ENCODE results near the gene RCBTB2. TPM values are rescaled to one million over a fixed set of nuclear protein-coding genes. Genes with fewer than 3 reads are reported as not detected.

Gene RCBTB2
- polyA plus RNA-seq, 3 donors, result 55.5 to 100 (median 64.4) TPM

DNA sequence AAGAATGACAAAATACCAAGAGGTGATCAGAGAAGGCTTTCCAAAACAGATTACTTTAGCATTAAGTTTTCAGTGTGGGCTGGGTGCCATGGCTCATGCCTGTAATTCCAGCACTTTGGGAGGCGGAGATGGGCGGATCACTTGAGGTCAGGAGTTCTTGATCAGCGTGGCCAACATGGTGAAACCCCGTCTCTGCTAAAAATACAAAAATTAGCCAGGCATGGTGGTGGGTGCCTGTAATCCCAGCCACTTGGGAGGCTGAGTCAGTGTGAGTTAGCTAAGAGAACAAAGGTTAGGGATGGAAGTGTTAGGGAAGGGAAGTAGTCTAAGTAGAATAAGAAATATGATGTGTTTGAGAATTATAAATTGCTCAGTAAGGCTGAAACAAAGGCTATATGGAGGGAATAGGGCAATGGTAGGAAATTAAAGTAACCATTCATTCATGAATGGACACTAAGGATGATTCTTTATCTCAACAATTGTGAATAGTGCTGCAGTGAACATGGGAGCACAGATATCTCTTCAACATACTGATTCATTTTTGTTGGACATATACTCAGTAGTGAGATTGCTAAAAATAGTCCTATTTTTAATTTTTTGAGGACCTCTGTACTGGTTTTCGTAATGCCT lies 3.9 kb upstream of the RCBTB2 start:
- Mint-ChIP-seq H3K36me3 (peaks cover 8 to 11% of the 10 kb centered on the region in 2 donors), H3K4me3 (no peak overlapping the region), H3K27ac (peak overlapping the region in 6 of 7 donors; percentile 19 to 95 (median 60)), H3K27me3 (ENCODE audit: low read depth in 3 of 3) (peaks cover 0 to 2% (median 2%) of the 10 kb centered on the region in 3 donors), H3K9me3 (peaks cover 3 to 18% (median 12%) of the 10 kb centered on the region in 7 donors), H3K4me1 (peaks cover 46% of the 10 kb centered on the region)
- H3K36me3 ChIP-seq (replicated peaks in 1 of 2; ENCODE audit: control insufficient read depth in 1 of 2, insufficient read depth in 2 of 2, low read length in 2 of 2), result no peaks in the 10 kb centered on the region
- 93% methylated on average over 4 of the region's 5 CpGs for WGBS (ENCODE audit: insufficient coverage)
- peaks cover 44 to 50% of the 10 kb centered on the region in 2 donors for H3K4me1 ChIP-seq (ENCODE audit: control insufficient read depth in 1 of 2, insufficient read depth in 2 of 2, low read length in 2 of 2)
- H2AFZ ChIP-seq (ENCODE audit: insufficient read depth, low read depth, low read length, poor library complexity, severe bottlenecking), result no peak overlapping the region
- intact Hi-C loops (cut with micrococcal nuclease), result loop anchor here in 1 of 2 donors (10.0 kb wide), 1 partner anchor 212 kb away; no protein-coding TSS in a partner anchor
- peaks cover 0 to 3% of the 10 kb centered on the region in 2 donors for H3K9me3 ChIP-seq (replicated peaks in 1 of 2; ENCODE audit: control insufficient read depth in 1 of 2, insufficient read depth in 1 of 2, low read length in 2 of 2)
- no peak overlapping the region for H3K9ac ChIP-seq (ENCODE audit: insufficient read depth, low read length, poor library complexity, severe bottlenecking)
- H3K27me3 ChIP-seq (ENCODE audit: control insufficient read depth in 2 of 2, insufficient read depth in 2 of 2, low read length in 2 of 2), result no peaks in the 10 kb centered on the region
- no peak for DNase-seq
- no peaks in the 10 kb centered on the region for H4K20me1 ChIP-seq (ENCODE audit: insufficient read depth, low read length)
- peak overlapping the region; percentile 22 to 97 for H3K27ac ChIP-seq (ENCODE audit: low read depth in 1 of 2, low read length in 2 of 2)
- TF ChIP-seq, protein P1, sequence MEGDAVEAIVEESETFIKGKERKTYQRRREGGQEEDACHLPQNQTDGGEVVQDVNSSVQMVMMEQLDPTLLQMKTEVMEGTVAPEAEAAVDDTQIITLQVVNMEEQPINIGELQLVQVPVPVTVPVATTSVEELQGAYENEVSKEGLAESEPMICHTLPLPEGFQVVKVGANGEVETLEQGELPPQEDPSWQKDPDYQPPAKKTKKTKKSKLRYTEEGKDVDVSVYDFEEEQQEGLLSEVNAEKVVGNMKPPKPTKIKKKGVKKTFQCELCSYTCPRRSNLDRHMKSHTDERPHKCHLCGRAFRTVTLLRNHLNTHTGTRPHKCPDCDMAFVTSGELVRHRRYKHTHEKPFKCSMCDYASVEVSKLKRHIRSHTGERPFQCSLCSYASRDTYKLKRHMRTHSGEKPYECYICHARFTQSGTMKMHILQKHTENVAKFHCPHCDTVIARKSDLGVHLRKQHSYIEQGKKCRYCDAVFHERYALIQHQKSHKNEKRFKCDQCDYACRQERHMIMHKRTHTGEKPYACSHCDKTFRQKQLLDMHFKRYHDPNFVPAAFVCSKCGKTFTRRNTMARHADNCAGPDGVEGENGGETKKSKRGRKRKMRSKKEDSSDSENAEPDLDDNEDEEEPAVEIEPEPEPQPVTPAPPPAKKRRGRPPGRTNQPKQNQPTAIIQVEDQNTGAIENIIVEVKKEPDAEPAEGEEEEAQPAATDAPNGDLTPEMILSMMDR (IDR thresholded peaks at IDR 0.05), result no peak
- no peak overlapping the region for H3K4me2 ChIP-seq (replicated peaks; ENCODE audit: extremely low read depth, low read length, poor library complexity, severe bottlenecking)
- peaks cover 14% of the 10 kb centered on the region for H3K79me2 ChIP-seq (ENCODE audit: insufficient read depth, low read length)
- H3K4me3 ChIP-seq (replicated peaks in 1 of 3; ENCODE audit: low read depth in 2 of 3, low read length in 3 of 3), result peak overlapping the region in 1 of 3 experiments; percentile 88

DNA sequence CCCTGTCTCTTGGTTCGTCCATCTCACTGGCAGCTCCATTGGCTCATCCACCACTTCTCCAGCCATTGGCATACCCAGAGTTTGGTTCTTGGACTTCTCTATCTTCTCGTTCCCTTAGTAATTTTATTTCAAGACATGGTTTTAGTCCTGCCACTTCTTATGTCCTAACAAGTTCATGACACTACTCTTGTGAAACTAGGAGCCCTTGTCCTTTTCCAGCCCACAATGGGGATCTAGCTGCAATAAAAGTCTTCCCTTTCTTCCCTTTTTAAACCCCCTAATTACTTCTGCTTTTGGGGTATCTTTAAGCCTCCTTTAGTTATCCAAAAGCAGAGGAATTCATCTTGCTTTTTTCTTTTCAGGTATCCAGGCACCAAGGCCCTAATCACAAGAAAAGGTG lies 2.9 kb upstream of the RCBTB2 start:
- Mint-ChIP-seq H3K4me3 (peak overlapping the region; percentile 17 to 61), H3K36me3 (peaks cover 14 to 17% of the 10 kb centered on the region in 2 donors), H3K4me1 (peaks cover 56% of the 10 kb centered on the region), H3K27ac (peak overlapping the region; percentile 75 to 95 (median 91)), H3K27me3 (ENCODE audit: low read depth in 3 of 3) (peaks cover 0 to 2% (median 2%) of the 10 kb centered on the region in 3 donors), H3K9me3 (peaks cover 3 to 18% (median 12%) of the 10 kb centered on the region in 7 donors)
- peak; percentile 58 to 75 (median 70) for DNase-seq
- H3K9ac ChIP-seq (ENCODE audit: insufficient read depth, low read length, poor library complexity, severe bottlenecking), result no peak overlapping the region
- peak overlapping the region; percentile 81 for H3K4me2 ChIP-seq (replicated peaks; ENCODE audit: extremely low read depth, low read length, poor library complexity, severe bottlenecking)
- H3K79me2 ChIP-seq (ENCODE audit: insufficient read depth, low read length), result peaks cover 24% of the 10 kb centered on the region
- intact Hi-C loops (cut with micrococcal nuclease), result loop anchor here in 1 of 2 donors (10.0 kb wide), 1 partner anchor 211 kb away; no protein-coding TSS in a partner anchor
- H3K9me3 ChIP-seq (replicated peaks in 1 of 2; ENCODE audit: control insufficient read depth in 1 of 2, insufficient read depth in 1 of 2, low read length in 2 of 2), result peaks cover 0 to 3% of the 10 kb centered on the region in 2 donors
- H3K27me3 ChIP-seq (ENCODE audit: control insufficient read depth in 2 of 2, insufficient read depth in 2 of 2, low read length in 2 of 2), result no peaks in the 10 kb centered on the region
- no peaks in the 10 kb centered on the region for H3K36me3 ChIP-seq (replicated peaks in 1 of 2; ENCODE audit: control insufficient read depth in 1 of 2, insufficient read depth in 2 of 2, low read length in 2 of 2)
- H3K4me3 ChIP-seq (replicated peaks in 1 of 3; ENCODE audit: low read depth in 2 of 3, low read length in 3 of 3), result peak overlapping the region in 1 of 3 experiments; percentile 88
- TF ChIP-seq, protein P1 (IDR thresholded peaks at IDR 0.05), result no peak
- no peak overlapping the region for H2AFZ ChIP-seq (ENCODE audit: insufficient read depth, low read depth, low read length, poor library complexity, severe bottlenecking)
- H3K4me1 ChIP-seq (ENCODE audit: control insufficient read depth in 1 of 2, insufficient read depth in 2 of 2, low read length in 2 of 2), result peaks cover 53 to 60% of the 10 kb centered on the region in 2 donors
- 82% methylated on average over 1 of the region's 2 CpGs for WGBS (ENCODE audit: insufficient coverage)
- peak overlapping the region; percentile 69 to 97 for H3K27ac ChIP-seq (ENCODE audit: low read depth in 1 of 2, low read length in 2 of 2)
- H4K20me1 ChIP-seq (ENCODE audit: insufficient read depth, low read length), result no peaks in the 10 kb centered on the region
